GM13977 (cell line): Measurements from ENCODE around the gene MTA2.

Experiments used
- DNase-seq: peaks from one replicate; pipeline ENCODE4 v3.0.0; 2012; ENCODE audit warnings: low spot score
- in situ Hi-C: fragments of 300-500 bp; cut with MboI; formaldehyde crosslinking; loops from one replicate; pipeline ENCODE4 v1.12.0; 2022; ENCODE audit warnings: low sequenced_read_pairs, low pct_unique_long_range_greater_than_20kb, mixed read lengths, inconsistent platforms; ENCODE audit not compliant: unreplicated experiment
- TF ChIP-seq, protein P1 (sequence below): IDR thresholded peaks from 2 replicates; pipeline ENCODE4 v1.5.1; 2012; ENCODE audit warnings: mild to moderate bottlenecking, control low read depth; ENCODE audit not compliant: insufficient read depth; ENCODE audit errors: extremely low read depth, missing control alignments

The MTA2 gene

DNA sequence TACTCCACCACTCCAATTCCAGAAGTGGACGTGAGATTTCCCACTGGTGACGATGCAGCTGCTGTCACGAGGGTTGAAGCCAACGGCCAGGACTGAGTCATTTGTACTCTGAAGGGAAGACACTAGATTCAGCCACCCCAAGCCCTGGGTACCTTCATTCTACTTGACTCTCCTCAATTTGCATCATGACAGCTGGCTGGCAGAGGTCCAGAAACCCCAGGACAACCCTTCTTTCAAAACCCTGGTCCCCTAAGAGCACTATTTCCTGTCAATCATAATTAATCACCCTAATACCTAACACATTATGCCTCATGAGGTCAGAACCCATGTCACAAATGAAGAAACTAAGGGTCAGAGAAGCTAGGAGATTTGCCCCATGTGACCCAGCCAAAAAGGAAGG is 6.0 kb upstream of the MTA2 start:
- DNase-seq = no peak
- TF ChIP-seq, protein P1, sequence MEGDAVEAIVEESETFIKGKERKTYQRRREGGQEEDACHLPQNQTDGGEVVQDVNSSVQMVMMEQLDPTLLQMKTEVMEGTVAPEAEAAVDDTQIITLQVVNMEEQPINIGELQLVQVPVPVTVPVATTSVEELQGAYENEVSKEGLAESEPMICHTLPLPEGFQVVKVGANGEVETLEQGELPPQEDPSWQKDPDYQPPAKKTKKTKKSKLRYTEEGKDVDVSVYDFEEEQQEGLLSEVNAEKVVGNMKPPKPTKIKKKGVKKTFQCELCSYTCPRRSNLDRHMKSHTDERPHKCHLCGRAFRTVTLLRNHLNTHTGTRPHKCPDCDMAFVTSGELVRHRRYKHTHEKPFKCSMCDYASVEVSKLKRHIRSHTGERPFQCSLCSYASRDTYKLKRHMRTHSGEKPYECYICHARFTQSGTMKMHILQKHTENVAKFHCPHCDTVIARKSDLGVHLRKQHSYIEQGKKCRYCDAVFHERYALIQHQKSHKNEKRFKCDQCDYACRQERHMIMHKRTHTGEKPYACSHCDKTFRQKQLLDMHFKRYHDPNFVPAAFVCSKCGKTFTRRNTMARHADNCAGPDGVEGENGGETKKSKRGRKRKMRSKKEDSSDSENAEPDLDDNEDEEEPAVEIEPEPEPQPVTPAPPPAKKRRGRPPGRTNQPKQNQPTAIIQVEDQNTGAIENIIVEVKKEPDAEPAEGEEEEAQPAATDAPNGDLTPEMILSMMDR = no peak
- in situ Hi-C loops = no loop called here

DNA sequence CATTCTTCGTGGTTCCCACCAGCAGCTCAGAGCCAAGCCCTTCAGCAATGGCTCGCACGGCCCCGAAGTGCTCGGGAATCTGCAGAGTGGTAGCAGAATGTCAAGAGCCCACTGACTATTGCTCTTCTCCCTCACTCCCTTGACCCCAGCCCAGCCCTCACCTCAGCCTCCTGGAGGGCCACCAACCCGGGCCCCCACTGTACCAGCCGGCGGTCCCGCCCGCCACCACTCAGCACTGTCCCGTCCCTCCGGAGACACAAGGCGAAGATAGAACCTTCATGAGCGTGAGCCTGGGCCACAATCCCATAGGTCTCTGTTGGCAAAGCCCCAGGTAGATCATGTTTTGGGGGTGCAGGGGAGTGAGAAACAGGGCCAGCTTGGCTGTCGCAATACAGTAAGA is 4.2 kb upstream of the MTA2 start:
- TF ChIP-seq, protein P1 = no peak
- in situ Hi-C loops = no loop called here
- DNase-seq = no peak

DNA sequence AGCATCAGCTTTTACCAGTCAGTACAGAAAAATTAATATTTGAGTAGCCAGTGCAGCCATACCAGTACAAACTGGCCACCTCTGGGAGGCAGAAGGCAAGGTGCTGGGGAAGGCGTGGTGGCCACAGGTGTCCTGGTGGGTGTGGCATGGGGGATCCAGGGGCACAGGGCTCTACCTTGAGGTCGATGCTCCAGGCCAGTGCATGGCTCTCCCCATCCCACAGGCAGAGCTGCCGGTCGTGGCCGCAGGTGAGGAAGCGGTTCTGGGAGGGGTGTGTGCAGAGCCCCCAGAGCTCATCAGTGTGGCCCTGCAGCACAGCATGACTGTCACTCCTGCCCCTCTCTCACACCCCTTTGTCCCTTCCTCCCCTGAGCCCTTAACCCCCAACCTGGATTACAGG is 3.8 kb upstream of the MTA2 start:
- TF ChIP-seq, protein P1 = no peak
- in situ Hi-C loops = no loop called here
- no peak for DNase-seq

DNA sequence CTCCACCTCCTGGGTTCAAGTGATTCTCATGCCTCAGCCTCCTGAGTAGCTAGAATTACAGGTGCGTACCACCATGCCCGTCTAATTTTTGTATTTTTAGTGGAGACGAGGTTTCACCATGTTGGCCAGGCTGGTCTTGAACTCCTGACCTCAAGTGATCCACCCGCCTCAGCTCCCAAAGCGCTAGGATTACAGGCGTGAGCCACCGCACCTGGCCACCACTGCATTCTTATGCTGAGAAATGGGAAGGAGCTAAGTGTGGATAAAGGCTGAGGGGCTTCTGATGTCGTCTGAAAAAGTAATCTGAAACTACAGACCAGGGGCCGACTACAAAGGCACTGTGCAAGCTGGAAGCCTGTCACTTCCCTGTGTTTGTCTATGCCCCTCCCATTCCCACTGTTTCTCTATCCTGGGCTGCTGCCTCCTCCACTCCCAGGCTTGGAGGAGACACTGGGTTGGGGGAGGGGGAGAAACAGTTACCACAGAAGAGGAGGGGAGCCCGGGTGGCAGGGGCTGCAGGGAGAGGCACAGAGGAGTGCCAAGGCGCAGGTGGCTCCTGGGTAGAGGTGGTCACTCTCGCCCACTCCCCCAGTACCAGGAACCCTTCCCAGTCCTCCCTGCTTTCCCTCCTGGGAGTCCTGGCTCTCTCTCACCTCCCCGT is 2.9 kb upstream of the MTA2 start:
- DNase-seq = no peak
- in situ Hi-C loops = no loop called here
- TF ChIP-seq, protein P1 = no peak

GRCh38 chr11:62603776-62604299 is 2.2 kb upstream of the MTA2 start:
- in situ Hi-C loops = no loop called here
- TF ChIP-seq, protein P1 = no peak
- DNase-seq = no peak

- no peak for DNase-seq
- TF ChIP-seq, protein P1 = no peak
- in situ Hi-C loops = no loop called here
Observed at GRCh38 chr11:62603072-62603408, 1.4 kb upstream of the MTA2 start.
